K562 (cell line): ENCODE results near the gene MARK3. TPM values are rescaled to one million over a fixed set of nuclear protein-coding genes. Genes with fewer than 3 reads are reported as not detected.
A peak's percentile ranks its signal among the peaks of the same experiment; 100 is the strongest.

Source experiments
- ATAC-seq: fragments of 200-7000 bp; cut with Tn5 transposase; 3 replicates; pipeline ENCODE4 v1.9.1; 2020; ENCODE audit warnings: moderate library complexity
- BruUV-seq: library from RNA; stranded (reverse); fragments of 400-500 nt; replicated peaks from 2 replicates; lab custom pipeline; 2021; lab: Mats Ljungman, UMichigan
- CTCF ChIA-PET: fragments of 300-600 bp; formaldehyde crosslinking; extraction: SDS; loops from one replicate; lab custom pipeline; 2021; ENCODE audit warnings: low intra/inter-chr PET ratio; lab: Yijun Ruan, JAX
- POLR2A ChIA-PET: fragments of 300-600, 350-650 bp; sonication (Branson Sonifier 250); formaldehyde crosslinking; extraction: SDS; loops from one replicate; lab custom pipeline; 2021; ENCODE audit warnings: antibody characterized with exemption, inconsistent platforms; lab: Yijun Ruan, JAX
- DNase-seq, 4 experiments: peaks; one replicate each; pipeline versions ENCODE4 v3.0.0 to v3.0.0-alpha.2; 2011 to 2018; ENCODE audit warnings: low spot score in 3 of 4, mixed read lengths in 3 of 4; ENCODE audit errors: extremely low read depth in 1 of 4
- FAIRE-seq: peaks from 2 replicates; lab custom pipeline; 2011; peaks lifted over from hg19 to GRCh38; lab: Jason Lieb, UNC
- H2AFZ ChIP-seq: 2 replicates; pipeline ENCODE4 v1.6.0; 2011; ENCODE audit warnings: low read depth, low read length, control low read depth, inconsistent platforms
- H3K27ac ChIP-seq: fragments of 200-600 bp; 3 replicates; pipeline ENCODE4 v1.8.0; 2011; ENCODE audit warnings: low read depth, mild to moderate bottlenecking, control low read depth, inconsistent platforms, low read length, moderate library complexity, mixed read lengths; ENCODE audit errors: extremely low read depth
- H3K27me3 ChIP-seq, 2 experiments: fragments of 300-600 bp in 1 of 2; 2 replicates in 1 of 2; 3 replicates in 1 of 2; pipeline versions ENCODE4 v1.6.0 to v1.8.0; 2011; ENCODE audit warnings: inconsistent platforms in 2 of 2, low read length in 2 of 2, mild to moderate bottlenecking in 1 of 2, mixed read lengths in 1 of 2, moderate library complexity in 1 of 2; ENCODE audit not compliant: control insufficient read depth in 2 of 2, insufficient read depth in 2 of 2
- H3K36me3 ChIP-seq: fragments of 300-600 bp; 3 replicates; pipeline ENCODE4 v1.8.0; 2011; ENCODE audit warnings: mild to moderate bottlenecking, low read length, inconsistent platforms; ENCODE audit not compliant: control insufficient read depth, insufficient read depth
- H3K4me1 ChIP-seq, 2 experiments: fragments of 200-600 bp in 1 of 2; replicated peaks in 1 of 2; 2 replicates in 1 of 2; 3 replicates in 1 of 2; pipeline versions ENCODE4 v1.5.1 to v1.8.0; 2011; ENCODE audit warnings: inconsistent platforms in 2 of 2, low read length in 2 of 2, mild to moderate bottlenecking in 1 of 2, mixed read lengths in 1 of 2, moderate library complexity in 1 of 2; ENCODE audit not compliant: control insufficient read depth in 2 of 2, insufficient read depth in 2 of 2
- H3K4me2 ChIP-seq: 2 replicates; pipeline ENCODE4 v1.6.1; 2011; ENCODE audit warnings: low read length, control low read depth, inconsistent platforms, mixed read lengths; ENCODE audit not compliant: insufficient read depth
- H3K4me3 ChIP-seq: fragments of 200-600 bp; sonication (generic), shearing (Covaris generic); 2 replicates; pipeline ENCODE4 v1.5.1; 2016; ENCODE audit warnings: control low read depth, inconsistent platforms
- H3K79me2 ChIP-seq: fragments of 200-600 bp; 3 replicates; pipeline ENCODE4 v1.8.0; 2011; ENCODE audit warnings: low read length, inconsistent platforms; ENCODE audit not compliant: control insufficient read depth, insufficient read depth
- H3K9ac ChIP-seq, 2 experiments: 2 replicates each; pipeline versions ENCODE4 v1.6.0 to v1.6.1; 2011; ENCODE audit warnings: low read depth in 2 of 2, low read length in 2 of 2, control low read depth in 1 of 2, inconsistent platforms in 1 of 2, mild to moderate bottlenecking in 1 of 2, mixed read lengths in 1 of 2; ENCODE audit not compliant: insufficient read depth in 1 of 2
- H3K9me1 ChIP-seq: one replicate; pipeline ENCODE4 v1.6.0; 2011; ENCODE audit warnings: inconsistent platforms, mild to moderate bottlenecking, low read length, moderate library complexity; ENCODE audit not compliant: control insufficient read depth, insufficient read depth
- H3K9me3 ChIP-seq: replicated peaks from 2 replicates; pipeline ENCODE4 v1.5.1; 2011; ENCODE audit warnings: low read depth, low read length, inconsistent platforms; ENCODE audit not compliant: control insufficient read depth, insufficient read depth
- H4K20me1 ChIP-seq: replicated peaks from 2 replicates; pipeline ENCODE4 v1.6.1; 2011; ENCODE audit warnings: low read length, inconsistent platforms, mixed read lengths; ENCODE audit not compliant: control insufficient read depth, insufficient read depth
- COPS2 ChIP-seq: fragments of 450-650 bp; conservative IDR thresholded peaks from 2 replicates; pipeline ENCODE4 v1.6.1; 2016; ENCODE audit warnings: mild to moderate bottlenecking, moderate library complexity
- E2F3 ChIP-seq: fragments of 250-450 bp; sonication (Bioruptor Pico); IDR thresholded peaks from 2 replicates; pipeline ENCODE4 v1.4.0; 2020; ENCODE audit warnings: mild to moderate bottlenecking
- EGR1 ChIP-seq: fragments of 450-650 bp; conservative IDR thresholded peaks from 2 replicates; pipeline ENCODE4 v1.6.1; 2017; ENCODE audit warnings: mild to moderate bottlenecking
- ESRRA ChIP-seq: fragments of 450-650 bp; IDR thresholded peaks from 2 replicates; pipeline ENCODE4 v1.6.1; 2014; ENCODE audit warnings: low read depth, mild to moderate bottlenecking, moderate library complexity, borderline replicate concordance
- HIVEP1 ChIP-seq: fragments of 250-450 bp; sonication (Bioruptor Pico); IDR thresholded peaks from 2 replicates; pipeline ENCODE4 v1.4.0; 2020; ENCODE audit warnings: mild to moderate bottlenecking
- KDM1A ChIP-seq, 2 experiments: fragments of 450-650 bp; IDR thresholded peaks; 2 replicates each; pipeline ENCODE4 v1.6.1; 2016; ENCODE audit warnings: mild to moderate bottlenecking in 2 of 2
- L3MBTL2 ChIP-seq: fragments of 450-650 bp; IDR thresholded peaks from 2 replicates; pipeline ENCODE4 v1.6.1; 2016; ENCODE audit warnings: mild to moderate bottlenecking, moderate library complexity
- NFE2 ChIP-seq: IDR thresholded peaks from 2 replicates; pipeline ENCODE4 v1.6.1; 2014; ENCODE audit warnings: antibody characterized with exemption, low read depth
- POLR2H ChIP-seq: IDR thresholded peaks from 2 replicates; pipeline ENCODE4 v1.6.1; 2016; ENCODE audit warnings: missing genetic modification characterization, low read depth, mild to moderate bottlenecking, control low read depth, missing compliant biosample characterization, moderate library complexity
- ZNF311 ChIP-seq: fragments of 250-450 bp; sonication (Bioruptor Pico); IDR thresholded peaks from 2 replicates; pipeline ENCODE4 v1.4.0; 2020; ENCODE audit warnings: mild to moderate bottlenecking, moderate library complexity
- ZNF444 ChIP-seq: fragments of 250-450 bp; sonication (Bioruptor Pico); IDR thresholded peaks from 2 replicates; pipeline ENCODE4 v1.4.0; 2020; ENCODE audit warnings: mild to moderate bottlenecking, moderate library complexity
- ZNF57 ChIP-seq: fragments of 450-650 bp; formaldehyde crosslinking; IDR thresholded peaks from 2 replicates; pipeline ENCODE4 v1.4.0; 2020; ENCODE audit warnings: mild to moderate bottlenecking, moderate library complexity
- WGBS: fragments of 100-300 bp; shearing (Covaris generic); methylation state at CpG from one replicate; pipeline ENCODE4 v1.1.6; 2016; ENCODE audit warnings: low coverage, mixed read lengths; ENCODE audit not compliant: insufficient coverage; ENCODE audit errors: missing lambda C conversion rate; 5-methylcytosine and 5-hydroxymethylcytosine counted together
- in situ Hi-C: fragments of 300-500 bp; cut with MboI; formaldehyde crosslinking; loops from 4 replicates; pipeline ENCODE4 v1.15.0; 2018; ENCODE audit warnings: inconsistent platforms, mixed read lengths
- intact Hi-C: fragments of 100-400 bp; cut with micrococcal nuclease; formaldehyde crosslinking; loops from 2 replicates; pipeline ENCODE4 v1.14.2; 2022
- polyA plus RNA-seq, 8 experiments: library from polyadenylated mRNA; depleted of rRNA in 4 of 8; stranded (reverse) in 5 of 8; unstranded in 3 of 8; fragments of >200 nt; fragmentation: Nextera tagmentation in 2 of 8; fragmentation: Illumina TruSeq in 1 of 8; extraction: Ambion mirVana in 2 of 8; extraction: Trizol in 1 of 8; gene quantifications; 2 replicates each; pipeline versions ENCODE4 v1.2.1 to v1.2.3, GENCODE V29; 2011 to 2014; ENCODE audit warnings: inconsistent platforms in 1 of 8, missing spikeins in 1 of 8
- total RNA-seq, 7 experiments: library from RNA; depleted of rRNA in 6 of 7; stranded (reverse); fragments of >200 nt in 6 of 7; fragmentation: Illumina TruSeq in 2 of 7; extraction: Trizol in 2 of 7; gene quantifications; 2 replicates each; pipeline versions ENCODE4 v1.2.1 to v1.2.3, GENCODE V29; 2011 to 2021; ENCODE audit warnings: low replicate concordance in 1 of 7
- TF ChIP-seq, protein P1 (sequence below): fragments of 450-650 bp; conservative IDR thresholded peaks from 2 replicates; pipeline ENCODE4 v1.6.1; 2016; ENCODE audit warnings: missing genetic modification characterization, low read depth, mild to moderate bottlenecking, missing compliant biosample characterization, moderate library complexity
- TF ChIP-seq, protein P2 (sequence below): fragments of 250-450 bp; sonication (Bioruptor Pico); IDR thresholded peaks from 2 replicates; pipeline ENCODE4 v1.9.0; 2021; ENCODE audit warnings: mild to moderate bottlenecking, inconsistent platforms
- TF ChIP-seq, protein P3 (sequence below): fragments of 200-400 bp; formaldehyde crosslinking; IDR thresholded peaks from 2 replicates; pipeline ENCODE4 v1.6.1; 2017; ENCODE audit warnings: mild to moderate bottlenecking, low read depth, low read length, moderate library complexity

Gene MARK3
- total and polyA plus RNA-seq, 9 of the 15 experiments (the other 6 are each of a cell fraction or from before 2014, with no cell fraction given): 10.1 to 68.7 (median 56.3) TPM

DNA sequence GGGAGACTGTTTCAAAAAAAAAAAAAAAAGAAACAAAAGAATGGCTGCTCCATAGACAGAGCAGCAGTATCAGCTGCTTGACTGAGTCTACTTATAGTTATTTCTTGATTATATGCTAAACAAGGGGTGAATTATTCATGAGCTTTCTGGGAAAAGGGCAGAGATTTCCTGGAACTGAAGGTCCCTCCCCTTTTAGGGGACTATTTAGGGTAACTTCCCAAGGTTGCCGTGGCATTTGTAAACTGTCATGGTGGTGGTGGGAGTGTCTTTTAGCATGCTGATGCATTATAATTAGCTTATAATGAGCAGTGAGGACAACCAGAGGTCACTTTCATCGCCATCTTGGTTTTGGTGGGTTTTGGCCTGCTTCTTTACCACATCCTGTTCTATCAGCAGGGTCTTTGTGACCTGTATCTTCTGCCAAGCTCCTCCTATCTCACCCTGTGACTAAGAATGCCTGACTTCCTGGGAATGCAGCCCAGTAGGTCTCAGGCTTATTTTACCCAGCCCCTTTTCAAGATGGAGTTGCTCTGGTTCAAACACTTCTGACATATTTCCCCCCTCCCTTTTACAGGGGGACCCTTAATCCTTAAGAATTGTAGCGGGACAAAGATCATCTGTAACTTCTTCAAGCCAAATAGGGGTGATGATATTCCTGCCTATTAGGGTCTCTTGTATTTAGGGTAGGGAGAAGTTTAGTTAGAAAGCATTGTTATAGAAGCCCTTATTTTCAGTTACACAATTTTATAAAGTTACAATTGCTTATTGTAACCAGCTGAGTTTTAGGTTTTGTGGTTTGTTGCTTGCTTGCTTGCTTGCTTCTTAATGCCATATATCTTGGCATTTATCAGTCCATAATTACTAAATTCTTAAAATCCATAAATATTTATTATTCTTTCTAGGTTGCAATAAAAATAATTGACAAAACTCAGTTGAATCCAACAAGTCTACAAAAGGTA is 42.5 kb downstream of the MARK3 start:
- Histone ChIP-seq H3K4me3 (no peak overlapping the region), H3K27me3 (no peaks in the 10 kb centered on the region), H3K27ac (peak overlapping the region; percentile 79), H3K4me2 (no peak overlapping the region; the same call in 1 of the 2 replicates), H3K36me3 (peaks cover 37% of the 10 kb centered on the region; the same call in 2 of the 3 replicates), H3K9ac (peak overlapping the region in 1 of 2 experiments; percentile 50; a peak in 2 of 4 replicates), H3K9me1 (no peaks in the 10 kb centered on the region), H3K9me3 (no peaks in the 10 kb centered on the region), H3K79me2 (peaks cover 86% of the 10 kb centered on the region), H4K20me1 (no peaks in the 10 kb centered on the region), H3K4me1 (peaks cover 3 to 30% of the 10 kb centered on the region in 2 experiments), H2AFZ (0 out of 2 replicates have a peak overlapping the region, but pooled peaks have one; percentile 26)
- intact Hi-C loops: loop anchor here (5.0 kb wide), 1 partner anchor 35 kb away; no protein-coding TSS in a partner anchor
- POLR2A ChIA-PET: interaction anchor here (0.9 to 2.7 kb wide), 7 partner anchors 8 to 91 kb away, joined by 3 to 15 read pairs (median 4); no protein-coding TSS in a partner anchor
- no TSS peak for BruUV-seq
- in situ Hi-C loops: no loop called here
- peak; percentile 99 for FAIRE-seq
- CTCF ChIA-PET: interaction anchor here (0.7 kb wide), 1 partner anchor 22 kb away, joined by 5 read pairs; no protein-coding TSS in a partner anchor
- WGBS: 0% methylated on average over 3 of the region's 3 CpGs
- peak; percentile 31 to 92 (median 50) for DNase-seq
- ATAC-seq: peak; percentile 87
- TF ChIP-seq HIVEP1 (peak; percentile 100), EGR1 (no peak; the same call in 1 of the 2 replicates), L3MBTL2 (peak; percentile 20; the same call in 1 of the 2 replicates), NFE2 (0 out of 2 replicates have a peak, but pooled peaks have one; percentile 5), ZNF311 (peak; percentile 100), E2F3 (CRISPR knock-in tag) (peak; percentile 100), ESRRA (peak; percentile 99), POLR2H (tag) (peak; percentile 96), COPS2 (no peak), ZNF57 (CRISPR knock-in tag) (peak; percentile 98), KDM1A (IDR thresholded peaks at IDR 0.05) (peak; percentile 21 to 36; a peak in 1 of 4 replicates), ZNF444 (peak; percentile 100)
- TF ChIP-seq, protein P1, sequence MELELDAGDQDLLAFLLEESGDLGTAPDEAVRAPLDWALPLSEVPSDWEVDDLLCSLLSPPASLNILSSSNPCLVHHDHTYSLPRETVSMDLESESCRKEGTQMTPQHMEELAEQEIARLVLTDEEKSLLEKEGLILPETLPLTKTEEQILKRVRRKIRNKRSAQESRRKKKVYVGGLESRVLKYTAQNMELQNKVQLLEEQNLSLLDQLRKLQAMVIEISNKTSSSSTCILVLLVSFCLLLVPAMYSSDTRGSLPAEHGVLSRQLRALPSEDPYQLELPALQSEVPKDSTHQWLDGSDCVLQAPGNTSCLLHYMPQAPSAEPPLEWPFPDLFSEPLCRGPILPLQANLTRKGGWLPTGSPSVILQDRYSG (tag): peak; percentile 100
- TF ChIP-seq, protein P2, sequence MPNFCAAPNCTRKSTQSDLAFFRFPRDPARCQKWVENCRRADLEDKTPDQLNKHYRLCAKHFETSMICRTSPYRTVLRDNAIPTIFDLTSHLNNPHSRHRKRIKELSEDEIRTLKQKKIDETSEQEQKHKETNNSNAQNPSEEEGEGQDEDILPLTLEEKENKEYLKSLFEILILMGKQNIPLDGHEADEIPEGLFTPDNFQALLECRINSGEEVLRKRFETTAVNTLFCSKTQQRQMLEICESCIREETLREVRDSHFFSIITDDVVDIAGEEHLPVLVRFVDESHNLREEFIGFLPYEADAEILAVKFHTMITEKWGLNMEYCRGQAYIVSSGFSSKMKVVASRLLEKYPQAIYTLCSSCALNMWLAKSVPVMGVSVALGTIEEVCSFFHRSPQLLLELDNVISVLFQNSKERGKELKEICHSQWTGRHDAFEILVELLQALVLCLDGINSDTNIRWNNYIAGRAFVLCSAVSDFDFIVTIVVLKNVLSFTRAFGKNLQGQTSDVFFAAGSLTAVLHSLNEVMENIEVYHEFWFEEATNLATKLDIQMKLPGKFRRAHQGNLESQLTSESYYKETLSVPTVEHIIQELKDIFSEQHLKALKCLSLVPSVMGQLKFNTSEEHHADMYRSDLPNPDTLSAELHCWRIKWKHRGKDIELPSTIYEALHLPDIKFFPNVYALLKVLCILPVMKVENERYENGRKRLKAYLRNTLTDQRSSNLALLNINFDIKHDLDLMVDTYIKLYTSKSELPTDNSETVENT (CRISPR knock-in tag): 0 out of 2 replicates have a peak, but pooled peaks have one; percentile 41
- TF ChIP-seq, protein P3, sequence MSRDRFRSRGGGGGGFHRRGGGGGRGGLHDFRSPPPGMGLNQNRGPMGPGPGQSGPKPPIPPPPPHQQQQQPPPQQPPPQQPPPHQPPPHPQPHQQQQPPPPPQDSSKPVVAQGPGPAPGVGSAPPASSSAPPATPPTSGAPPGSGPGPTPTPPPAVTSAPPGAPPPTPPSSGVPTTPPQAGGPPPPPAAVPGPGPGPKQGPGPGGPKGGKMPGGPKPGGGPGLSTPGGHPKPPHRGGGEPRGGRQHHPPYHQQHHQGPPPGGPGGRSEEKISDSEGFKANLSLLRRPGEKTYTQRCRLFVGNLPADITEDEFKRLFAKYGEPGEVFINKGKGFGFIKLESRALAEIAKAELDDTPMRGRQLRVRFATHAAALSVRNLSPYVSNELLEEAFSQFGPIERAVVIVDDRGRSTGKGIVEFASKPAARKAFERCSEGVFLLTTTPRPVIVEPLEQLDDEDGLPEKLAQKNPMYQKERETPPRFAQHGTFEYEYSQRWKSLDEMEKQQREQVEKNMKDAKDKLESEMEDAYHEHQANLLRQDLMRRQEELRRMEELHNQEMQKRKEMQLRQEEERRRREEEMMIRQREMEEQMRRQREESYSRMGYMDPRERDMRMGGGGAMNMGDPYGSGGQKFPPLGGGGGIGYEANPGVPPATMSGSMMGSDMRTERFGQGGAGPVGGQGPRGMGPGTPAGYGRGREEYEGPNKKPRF: no peak
